ENCODE data around the gene LMNTD1.
"Not testable (repeated sequence)": the region's sequence is repeated elsewhere in the genome, so short reads cannot be mapped to it uniquely, and the experiment has no call there.

Gene LMNTD1

DNA sequence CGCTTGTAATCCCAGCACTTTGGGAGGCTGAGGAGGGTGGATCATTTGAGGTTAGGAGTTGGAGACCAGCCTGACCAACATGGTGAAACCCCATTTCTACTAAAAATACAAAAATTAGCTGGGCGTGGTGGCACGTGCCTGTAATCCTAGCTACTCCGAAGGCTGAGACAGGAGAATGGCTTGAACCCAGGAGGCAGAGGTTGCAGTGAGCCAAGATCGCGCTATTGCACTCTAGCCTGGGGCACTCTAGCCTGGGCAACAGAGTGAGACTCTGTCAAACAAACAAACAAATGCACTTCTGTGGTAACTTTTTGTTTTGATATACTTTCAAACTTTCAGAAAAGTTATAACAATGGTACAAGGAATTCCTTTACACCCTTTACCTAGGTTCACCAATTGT is 126.3 kb downstream of the LMNTD1 start:
- DNase-seq, result not testable (repeated sequence)

Data from NCI-H187 treated with DMSO at 0.1 percent for 48 hours (cell line).